CD4-positive, alpha-beta T cell treated with Interleukin-10 for 1 hour (primary cell): Measurements from ENCODE around the gene SBK1.
"Not testable (repeated sequence)": the region's sequence is repeated elsewhere in the genome, so short reads cannot be mapped to it uniquely, and the experiment has no call there.

Experiments
- DNase-seq: peaks from one replicate; pipeline ENCODE4 v3.0.0-alpha.2; 2020

SBK1 gene

DNA sequence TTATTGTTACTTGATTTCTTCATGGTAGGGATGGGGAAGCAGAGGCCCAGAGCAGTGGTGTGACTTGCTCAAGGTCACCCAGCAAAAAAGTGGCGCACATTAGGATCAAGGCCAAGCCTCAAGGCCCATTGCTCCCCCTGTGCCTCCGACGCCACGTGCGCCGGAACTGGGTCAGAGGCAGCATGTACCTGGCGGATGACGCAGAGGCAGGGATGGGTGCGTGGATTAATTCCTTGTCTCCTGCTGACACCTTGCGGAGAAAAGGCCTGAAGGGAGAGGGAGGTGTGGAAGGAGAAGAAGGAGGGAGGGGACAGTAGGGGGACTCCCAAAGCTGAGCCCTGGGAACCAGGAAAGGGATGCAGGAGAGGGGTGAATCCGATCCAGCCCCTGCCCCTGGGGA lies 18.5 kb downstream of the SBK1 start:
- no peak for DNase-seq

DNA sequence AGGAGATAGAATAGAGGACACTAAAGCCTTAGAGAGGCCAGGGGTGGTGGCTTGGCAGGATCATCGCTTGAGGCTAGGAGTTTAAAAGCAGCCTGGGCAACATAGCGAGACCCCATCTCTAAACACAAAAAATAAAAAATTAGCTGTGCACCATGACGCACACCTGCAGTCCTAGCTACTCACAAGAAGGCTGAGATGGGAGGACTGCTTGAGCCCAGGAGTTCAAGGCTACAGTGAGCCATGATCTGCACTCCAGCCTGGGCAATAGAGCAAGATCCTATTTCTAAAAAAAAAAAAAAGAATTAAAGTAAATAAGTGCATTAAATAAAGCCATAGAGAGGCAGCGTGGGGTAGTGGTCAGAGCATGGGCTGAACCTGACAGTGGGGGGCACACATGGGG lies 19.1 kb downstream of the SBK1 start:
- no peak for DNase-seq

DNA sequence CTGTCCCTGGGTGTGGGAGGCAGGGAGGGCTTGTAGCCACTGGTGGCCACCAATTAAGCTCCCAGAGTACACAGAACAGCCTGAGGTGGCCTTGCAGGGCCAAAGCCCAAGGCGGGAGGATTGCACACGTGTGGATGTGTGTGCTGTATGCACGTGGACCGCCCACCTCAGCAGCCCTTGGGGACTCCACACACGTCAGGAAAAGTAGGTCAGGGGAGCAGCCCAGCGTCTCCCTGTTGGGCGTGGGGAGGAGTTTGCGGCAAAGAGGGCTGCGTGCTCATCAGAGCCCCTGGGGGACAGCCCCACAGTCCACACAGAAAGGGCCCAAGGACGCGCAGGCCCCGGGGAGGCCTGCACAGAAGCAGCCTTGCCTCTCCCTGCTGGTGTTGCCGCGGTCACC lies 19.6 kb downstream of the SBK1 start:
- DNase-seq: peak; percentile 21

DNA sequence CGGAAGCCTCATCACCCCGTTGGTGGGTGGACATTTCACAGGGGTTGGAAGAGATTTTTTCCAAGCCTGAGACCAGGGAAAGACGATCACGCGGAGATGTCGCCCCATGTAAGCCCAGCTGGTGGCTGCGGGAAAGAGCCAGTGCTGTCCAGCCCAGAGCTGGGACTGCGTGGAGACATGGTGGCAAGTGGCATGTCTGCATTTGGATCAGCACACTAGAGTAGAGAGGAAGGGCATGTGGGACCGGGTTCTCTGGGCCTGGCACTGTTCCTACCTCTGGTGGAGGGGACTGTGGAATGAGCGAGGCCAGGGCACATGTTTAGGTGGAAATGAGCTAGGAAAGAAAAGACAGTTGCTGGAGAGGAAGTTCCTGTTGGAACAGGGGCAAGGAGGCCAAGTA lies 20.0 kb downstream of the SBK1 start:
- no peak for DNase-seq

DNA sequence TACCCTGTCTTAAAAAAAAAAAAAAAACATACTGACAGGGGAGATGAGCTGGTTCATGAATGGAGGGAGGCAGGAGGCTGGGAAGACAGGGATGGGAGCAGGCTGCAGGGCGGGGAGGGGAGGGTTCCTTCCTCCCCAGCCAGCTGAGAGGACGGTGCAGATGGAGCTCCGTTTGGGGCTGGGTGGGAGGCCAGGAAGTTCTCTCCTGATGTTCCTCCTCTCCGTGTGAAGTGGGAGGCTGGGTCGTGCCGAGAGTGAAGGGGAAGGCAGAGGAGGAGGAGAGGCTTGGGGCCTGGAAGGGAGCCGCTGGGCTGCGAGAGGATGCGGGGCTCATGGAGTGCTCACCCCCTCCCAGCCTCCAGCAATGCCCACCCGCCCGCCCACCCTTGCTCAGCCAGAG lies 21.3 kb downstream of the SBK1 start:
- DNase-seq: no peak

DNA sequence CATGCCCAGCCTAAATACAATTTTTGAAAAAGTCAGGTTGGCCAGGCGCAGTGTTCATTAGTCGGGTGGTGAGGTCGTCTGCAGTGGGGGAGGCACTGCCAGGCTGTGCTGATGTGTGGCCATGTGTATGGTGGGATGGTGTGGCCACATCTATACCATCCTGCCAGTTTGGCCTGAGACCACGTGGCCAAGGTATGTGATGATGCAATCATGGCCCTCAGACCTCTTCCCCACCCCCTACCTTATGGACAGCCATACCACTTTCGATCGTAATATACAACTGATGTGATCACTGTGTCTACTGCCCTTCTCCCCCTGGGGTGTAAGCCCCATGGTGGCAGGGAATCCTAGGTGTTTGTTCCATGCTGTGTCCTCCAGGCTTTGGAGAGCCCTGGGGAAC lies 23.7 kb downstream of the SBK1 start:
- no peak for DNase-seq

DNA sequence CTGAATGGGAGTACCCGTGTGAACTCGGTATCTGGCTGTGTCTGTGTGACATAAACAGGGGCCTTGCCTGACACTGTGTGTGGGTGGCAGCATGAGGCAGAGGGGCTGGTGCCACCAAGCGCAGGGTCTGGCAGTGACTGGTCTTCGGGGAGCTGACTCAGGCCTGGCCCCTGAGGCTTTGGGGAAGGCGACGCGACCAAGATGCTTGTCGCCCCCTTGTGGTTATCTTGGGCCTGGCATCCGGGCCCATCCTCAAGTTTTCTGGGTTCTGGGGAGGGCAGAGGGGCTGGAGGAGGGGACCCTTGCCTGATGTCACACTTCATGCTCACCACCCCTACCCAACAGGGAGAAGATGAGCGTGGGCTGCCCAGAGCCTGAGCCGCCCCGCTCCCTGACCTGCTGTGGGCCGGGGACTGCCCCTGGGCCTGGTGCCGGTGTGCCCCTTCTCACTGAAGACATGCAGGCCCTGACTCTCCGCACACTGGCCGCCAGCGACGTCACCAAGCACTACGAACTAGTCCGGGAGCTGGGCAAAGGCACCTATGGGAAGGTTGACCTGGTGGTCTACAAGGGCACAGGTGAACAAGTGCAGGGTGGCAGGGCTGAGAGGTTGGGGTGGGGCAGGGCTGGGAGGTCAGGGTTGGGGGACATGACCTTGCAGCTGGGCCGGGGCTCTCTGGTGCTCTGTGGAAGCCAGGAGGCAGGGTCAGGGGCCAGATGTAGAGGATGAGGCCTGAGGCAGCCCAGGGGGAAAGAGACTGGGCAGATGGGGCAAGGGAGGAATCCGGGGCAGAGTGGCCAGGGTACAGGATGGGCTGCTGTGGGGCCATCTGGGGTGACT lies 24.9 kb downstream of the SBK1 start:
- peak; percentile 77 for DNase-seq

DNA sequence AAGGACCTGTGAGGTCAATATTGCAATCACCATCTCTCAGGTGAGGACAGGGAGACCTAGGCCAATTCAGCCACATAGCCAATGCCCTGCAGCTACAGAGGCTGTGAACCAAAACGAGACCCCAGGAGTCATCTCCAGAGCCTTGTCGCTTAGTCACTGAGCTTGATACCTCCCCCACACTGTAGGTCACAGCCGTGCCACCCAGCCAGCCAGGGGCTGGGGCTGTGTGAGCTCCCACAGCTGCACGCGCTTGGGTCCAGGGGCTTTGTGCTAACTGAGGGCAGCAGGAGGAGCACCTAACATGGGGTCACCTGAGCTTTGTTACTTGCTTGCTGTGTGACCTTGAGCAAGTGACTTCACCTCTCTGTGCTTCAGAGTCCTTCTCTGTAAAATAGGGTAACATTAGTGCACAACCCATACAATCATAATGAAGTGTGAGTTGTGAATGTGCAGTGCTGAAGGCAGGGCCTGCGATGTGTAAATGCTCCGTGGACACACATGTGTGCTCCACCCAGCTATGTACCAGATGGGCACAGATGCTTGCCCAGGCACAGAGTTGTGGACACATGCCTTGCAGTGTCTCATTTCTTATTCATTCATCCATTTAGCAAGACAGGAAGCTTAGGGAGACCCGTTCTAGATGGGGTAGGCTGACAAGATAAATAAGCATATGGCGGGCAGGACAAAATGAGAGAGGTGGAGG lies 25.9 kb downstream of the SBK1 start:
- no peak for DNase-seq

DNA sequence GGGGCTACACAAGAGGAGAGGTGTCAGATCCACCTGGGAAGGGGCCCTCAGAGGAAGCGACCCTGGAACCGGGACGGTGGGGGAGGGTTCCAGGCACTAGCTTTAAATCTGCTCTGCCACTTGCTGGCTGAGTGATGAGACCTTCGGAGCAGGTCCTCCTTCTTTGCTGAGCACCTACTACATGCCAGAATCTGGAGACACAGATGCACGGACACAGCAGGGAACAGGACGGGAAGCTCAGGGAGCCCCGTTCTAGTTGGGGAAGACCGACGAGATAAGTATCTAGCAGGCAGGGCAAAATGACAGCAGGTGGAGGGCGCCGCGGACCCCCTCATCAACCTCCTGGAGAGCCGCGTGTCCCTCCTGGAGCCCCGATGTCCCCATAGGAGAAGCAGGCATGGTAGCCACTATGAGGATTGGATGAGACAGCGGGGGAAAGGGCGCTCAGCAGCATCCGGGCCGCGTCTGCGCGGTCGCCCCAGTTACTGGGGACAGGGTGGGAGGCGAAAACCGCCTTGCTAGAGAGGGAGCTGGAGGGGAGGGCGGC lies 27.2 kb downstream of the SBK1 start:
- no peak for DNase-seq

DNA sequence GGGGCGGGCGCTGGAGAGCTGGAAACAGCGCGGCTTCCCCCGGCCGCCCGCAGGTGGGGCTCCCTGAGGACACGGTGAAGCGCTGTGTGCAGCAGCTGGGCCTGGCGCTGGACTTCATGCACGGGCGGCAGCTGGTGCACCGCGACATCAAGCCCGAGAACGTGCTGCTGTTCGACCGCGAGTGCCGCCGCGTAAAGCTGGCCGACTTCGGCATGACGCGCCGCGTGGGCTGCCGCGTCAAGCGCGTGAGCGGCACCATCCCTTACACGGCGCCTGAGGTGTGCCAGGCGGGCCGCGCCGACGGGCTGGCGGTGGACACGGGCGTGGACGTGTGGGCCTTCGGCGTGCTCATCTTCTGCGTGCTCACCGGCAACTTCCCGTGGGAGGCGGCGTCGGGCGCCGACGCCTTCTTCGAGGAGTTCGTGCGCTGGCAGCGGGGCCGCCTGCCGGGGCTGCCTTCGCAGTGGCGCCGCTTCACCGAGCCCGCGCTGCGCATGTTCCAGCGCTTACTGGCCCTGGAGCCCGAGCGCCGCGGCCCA lies 27.8 kb downstream of the SBK1 start:
- no peak for DNase-seq

DNA sequence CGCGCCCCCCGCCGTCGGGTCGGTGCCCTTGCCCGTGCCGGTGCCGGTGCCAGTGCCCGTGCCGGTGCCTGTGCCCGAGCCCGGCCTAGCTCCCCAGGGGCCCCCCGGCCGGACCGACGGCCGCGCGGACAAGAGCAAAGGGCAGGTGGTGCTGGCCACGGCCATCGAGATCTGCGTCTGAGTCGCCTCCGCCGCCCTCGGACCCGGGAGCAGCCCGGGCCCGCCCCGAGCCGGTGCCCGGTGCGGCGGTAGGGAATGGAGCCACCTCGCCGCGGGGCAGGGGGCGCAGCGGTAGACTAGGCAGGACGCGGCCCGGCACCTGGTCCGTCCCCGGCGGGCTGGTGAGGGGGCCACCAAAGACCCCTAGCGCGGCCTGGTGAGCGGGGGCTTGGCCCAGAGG lies 28.4 kb downstream of the SBK1 start:
- no peak for DNase-seq

DNA sequence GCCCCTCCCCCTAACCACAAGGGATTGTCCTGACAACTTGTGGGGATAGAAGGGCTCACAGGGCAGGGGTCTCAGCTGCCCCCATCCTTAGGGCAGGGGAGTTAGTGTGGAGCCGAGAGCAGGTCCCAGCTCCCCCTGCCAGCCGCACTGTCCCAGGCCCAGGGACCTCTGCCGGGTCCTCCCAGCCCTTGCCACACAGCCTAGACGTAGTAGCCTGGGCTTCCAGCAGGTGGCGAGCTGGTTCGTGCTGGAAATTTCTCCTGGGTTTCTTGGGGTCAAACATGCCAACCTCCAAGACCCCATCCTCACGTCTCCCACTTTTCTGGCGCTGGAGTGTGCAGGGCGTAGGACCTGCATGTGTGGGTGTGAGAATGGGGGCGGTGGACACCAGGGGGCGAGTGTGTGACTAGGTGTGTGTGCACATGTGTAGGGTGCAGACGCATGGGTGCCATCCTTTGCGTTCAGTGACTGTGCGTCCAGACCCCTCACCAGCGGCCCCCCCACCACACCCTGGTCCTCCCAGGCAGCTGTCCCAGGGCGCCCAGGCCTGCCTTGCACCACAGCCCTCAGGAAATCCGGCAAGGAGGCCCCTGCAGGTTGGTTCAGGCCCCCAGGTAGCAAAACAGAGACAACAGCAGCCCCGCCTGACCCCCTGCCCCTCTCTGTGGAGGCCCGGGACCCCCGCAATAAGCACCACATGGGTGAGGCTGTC lies 29.5 kb downstream of the SBK1 start:
- DNase-seq: peak; percentile 42

DNA sequence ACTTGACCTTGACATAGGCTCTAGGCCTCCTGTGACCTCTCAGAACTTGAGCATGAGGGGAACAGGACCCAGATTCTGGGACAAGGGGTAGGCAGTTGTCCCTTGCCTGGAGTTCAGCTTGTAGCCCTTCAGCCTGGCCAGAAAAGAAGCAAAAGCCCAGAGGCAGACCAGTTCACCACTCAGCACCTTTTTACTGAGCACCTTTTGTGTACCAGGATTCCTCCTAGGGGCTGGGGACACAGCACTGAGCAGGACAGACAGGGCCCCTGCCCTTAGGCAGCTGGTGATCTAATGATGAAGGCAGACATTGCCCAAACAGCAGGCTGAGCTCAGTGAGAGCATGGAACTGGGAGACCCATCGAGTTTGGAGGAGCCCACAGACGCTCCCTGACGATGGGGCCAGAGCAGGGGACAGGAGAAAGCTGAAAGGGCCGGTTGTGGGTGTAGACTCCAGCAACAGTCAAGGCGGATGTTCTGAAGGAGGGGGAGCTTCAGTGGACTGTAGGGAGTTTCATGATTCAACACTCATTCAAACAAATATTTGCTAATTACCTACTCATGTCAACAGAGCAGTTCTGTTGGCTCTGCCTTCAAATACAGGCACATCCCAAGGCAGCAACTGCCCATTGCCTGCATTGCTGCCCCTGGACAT lies 32.0 kb downstream of the SBK1 start:
- DNase-seq: no peak

DNA sequence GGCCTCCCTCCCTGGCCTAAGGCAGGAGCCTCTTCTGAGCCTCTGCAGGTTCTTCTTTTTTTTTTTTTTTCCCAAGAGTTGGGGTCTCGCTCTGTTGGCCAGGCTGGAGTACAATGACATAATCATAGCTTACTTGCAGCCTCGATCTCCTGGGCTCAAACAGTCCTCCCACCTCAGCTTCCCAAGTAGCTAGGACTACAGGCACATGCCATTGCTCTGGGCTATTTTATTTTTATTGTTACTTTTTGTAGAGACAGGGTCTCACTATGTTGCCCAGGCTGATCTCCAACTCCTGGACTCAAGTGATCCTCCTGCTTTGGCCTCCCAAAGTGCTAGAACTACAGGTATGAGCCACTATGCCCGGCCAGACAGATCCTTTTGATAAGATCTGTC lies 32.6 kb downstream of the SBK1 start:
- no peak for DNase-seq

DNA sequence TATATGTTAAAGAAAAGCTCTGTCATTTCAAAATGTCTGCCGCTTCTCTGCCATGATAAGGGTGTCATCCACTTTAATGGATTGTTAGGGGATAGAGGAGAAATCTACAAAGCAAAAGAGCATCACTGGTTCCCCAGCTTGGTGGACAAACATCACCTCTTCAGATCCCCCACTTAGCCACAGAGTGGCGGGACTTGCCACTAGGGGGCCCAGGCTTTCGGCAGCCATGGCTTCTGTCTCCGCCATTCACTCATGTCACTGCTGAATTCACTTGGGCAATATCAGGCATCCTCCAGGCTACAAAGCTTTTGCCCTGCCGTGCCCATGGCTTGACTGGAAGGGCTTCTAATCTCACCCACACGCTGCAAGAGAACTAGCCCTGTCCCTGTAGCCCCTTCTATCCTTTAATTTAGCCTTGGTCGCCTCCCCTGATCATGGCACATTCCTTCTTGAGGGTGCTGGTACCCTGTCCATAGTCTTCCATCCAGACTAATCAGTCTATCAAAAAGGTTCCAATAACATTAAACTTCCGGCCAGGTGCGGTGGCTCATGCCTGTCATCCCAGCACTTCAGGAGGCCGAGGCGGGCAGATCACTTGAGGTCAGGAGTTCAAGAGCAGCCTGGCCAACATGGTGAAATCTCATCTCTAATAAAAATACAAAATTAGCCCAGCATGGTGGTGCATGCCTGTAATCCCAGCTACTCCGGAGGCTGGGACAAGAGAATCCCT lies 34.7 kb downstream of the SBK1 start:
- DNase-seq: peak; percentile 66

DNA sequence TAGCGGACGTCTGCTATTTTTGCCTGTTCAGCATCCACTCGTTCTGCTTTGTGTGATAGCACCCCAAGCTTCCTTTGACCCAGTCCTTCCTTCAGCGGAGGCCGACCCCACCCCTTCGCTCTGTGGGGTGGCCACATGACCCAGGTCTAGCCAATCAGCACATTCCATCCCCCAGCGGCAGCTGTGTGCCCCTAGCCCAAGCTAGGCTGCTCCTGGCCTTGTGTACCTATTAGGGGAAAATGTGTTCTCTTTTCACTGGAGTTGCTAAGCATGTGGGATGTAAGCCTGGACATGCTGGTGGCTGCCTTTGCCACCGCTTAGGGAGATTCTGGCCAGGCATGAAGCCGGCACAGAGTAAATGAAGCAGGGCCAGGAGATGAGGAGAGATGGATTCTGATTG lies 37.9 kb downstream of the SBK1 start:
- not testable (repeated sequence) for DNase-seq

DNA sequence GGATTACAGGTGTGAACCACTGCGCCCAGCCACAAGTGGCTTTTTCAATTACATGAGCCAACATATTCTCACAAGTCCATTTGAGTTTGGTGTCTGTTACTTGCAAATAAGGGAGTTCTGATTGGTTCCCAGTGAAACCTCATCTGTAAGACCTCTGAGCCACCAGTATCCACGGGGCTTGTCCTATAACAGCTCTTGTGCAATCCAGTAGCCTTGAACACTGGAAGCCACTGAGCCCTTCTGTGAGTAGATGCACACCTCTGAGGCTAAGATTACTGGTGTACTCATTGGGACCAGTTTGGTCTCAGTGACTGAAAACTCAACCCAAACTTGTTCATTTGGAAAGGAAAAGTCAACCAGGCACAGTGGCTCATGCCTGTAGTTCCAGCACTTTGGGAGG lies 38.7 kb downstream of the SBK1 start:
- not testable (repeated sequence) for DNase-seq

DNA sequence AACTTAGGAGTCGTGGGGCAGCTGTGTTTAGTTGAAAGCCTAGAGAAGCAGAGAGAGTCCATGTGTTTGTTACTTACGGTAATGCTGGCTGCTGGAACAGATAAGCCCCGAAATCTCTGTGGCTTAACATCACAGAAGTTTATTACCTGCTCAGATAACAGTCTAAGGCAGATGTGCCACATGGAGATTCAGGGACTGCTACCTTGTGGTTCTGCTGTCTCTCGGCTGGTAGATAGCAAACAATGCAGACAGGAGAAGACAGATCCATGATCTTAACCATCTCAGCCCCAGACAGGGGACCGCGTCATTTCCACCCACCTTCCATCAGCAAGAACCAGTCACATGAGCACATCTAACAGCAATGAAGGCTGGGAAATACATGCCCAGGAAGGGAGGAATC lies 40.3 kb downstream of the SBK1 start:
- not testable (repeated sequence) for DNase-seq

DNA sequence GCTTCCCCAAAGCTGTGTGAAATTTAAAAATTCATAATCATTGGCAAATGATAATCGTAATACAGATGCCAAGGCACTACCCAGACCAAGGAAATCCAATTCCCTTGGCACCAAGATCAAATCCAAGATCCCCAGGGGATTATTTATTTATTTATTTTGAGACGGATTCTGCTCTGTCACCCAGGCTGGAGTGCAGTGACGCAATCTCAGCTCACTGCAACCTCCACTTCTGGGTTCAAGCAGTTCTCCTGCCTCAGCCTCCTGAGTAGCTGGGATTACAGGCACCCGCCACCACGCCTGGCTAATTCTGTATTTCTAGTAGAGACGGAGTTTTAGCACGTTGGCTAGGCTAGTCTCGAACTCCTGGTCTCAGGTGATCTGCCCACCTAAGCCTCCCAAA lies 43.4 kb downstream of the SBK1 start:
- not testable (repeated sequence) for DNase-seq

DNA sequence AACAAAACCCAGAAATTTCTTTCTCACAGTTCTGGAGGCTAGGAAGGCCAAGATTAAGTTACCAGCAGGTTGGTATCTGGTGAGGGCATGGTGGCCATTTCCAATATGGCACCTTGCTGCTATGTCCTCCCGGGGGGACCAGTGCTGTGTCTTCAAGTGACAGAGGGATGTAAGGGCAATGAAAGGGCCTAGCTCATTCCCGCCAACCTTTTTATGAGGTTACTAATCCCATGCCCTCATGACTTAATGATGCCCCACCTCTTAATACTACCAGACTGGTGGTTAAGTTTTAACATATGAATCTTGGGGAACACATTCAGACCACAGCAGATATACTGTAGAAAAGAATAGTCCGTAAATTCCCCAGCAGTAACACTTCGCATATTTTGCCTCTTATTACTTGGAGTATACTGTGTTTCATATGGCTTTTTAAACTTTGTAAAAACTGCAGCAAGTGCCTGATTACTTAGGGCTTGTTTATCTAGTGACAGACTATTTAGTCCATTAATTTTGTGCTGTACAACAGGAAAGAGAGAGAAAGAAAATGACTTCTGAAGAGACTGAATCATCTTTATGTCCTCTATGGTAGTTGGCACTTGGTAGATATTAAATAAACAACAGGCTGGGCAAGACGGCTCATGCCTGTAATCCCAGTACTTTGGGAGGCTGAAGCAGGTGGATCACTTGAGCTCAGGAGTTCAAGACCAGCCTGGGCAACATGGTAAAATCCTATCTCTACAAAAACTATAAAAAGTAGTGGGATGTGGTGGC lies 44.8 kb downstream of the SBK1 start:
- DNase-seq: not testable (repeated sequence)

DNA sequence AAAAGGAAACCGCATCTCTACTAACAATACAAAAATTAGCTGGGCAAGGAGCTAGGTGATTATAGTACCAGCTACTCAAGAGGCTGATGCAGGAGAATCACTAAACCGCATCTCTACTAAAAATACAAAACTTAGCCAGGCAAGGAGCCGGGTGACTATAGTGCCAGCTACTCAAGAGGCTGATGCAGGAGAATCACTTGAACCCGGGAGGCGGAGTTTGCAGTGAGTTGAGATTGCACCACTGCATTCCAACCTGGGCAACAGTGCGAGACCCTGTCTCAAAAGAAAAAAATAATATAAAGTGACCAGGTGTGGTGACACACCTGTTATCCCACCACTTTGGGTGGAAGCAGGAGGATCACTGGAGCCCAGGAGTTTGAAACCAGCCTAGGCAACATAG lies 45.9 kb downstream of the SBK1 start:
- not testable (repeated sequence) for DNase-seq
